Neural cell (in vitro differentiated cells): ENCODE data around the gene LIPC. TPM values are rescaled to one million over a fixed set of nuclear protein-coding genes. Genes with fewer than 3 reads are reported as not detected.

ENCODE experiments used
- H2AFZ ChIP-seq: fragments of 200-600, 300-800 bp; sonication (generic), shearing (Covaris generic); 2 replicates; pipeline ENCODE4 v1.6.0; 2014; ENCODE audit warnings: low read depth, mild to moderate bottlenecking, antibody characterized with exemption, low read length, moderate library complexity
- H3F3A ChIP-seq: fragments of 200-600 bp; shearing (Covaris generic); 2 replicates; pipeline ENCODE4 v1.6.1; 2016; ENCODE audit warnings: mild to moderate bottlenecking, moderate library complexity, mixed read lengths, antibody characterized with exemption, low read length; ENCODE audit not compliant: insufficient read depth, poor library complexity, severe bottlenecking
- H3K27ac ChIP-seq: fragments of 200-600, 300-800 bp; sonication (generic), shearing (Covaris generic); 2 replicates; pipeline ENCODE4 v1.5.1; 2014; ENCODE audit warnings: mild to moderate bottlenecking, low read length, moderate library complexity
- H3K27me3 ChIP-seq: fragments of 300-800, 200-600 bp; sonication (generic), shearing (Covaris generic); 2 replicates; pipeline ENCODE4 v1.6.0; 2014; ENCODE audit warnings: mild to moderate bottlenecking, low read depth, low read length, moderate library complexity; ENCODE audit not compliant: insufficient read depth
- H3K36me3 ChIP-seq: fragments of 300-800, 200-600 bp; sonication (generic), shearing (Covaris generic); 2 replicates; pipeline ENCODE4 v1.5.1; 2014; ENCODE audit warnings: mild to moderate bottlenecking, antibody characterized with exemption, low read length, moderate library complexity; ENCODE audit not compliant: insufficient read depth
- H3K4me2 ChIP-seq: fragments of 300-800, 200-600 bp; sonication (generic), shearing (Covaris generic); 2 replicates; pipeline ENCODE4 v1.6.0; 2014; ENCODE audit warnings: mild to moderate bottlenecking, low read length
- H3K4me3 ChIP-seq: fragments of 300-800, 200-600 bp; sonication (generic), shearing (Covaris generic); 2 replicates; pipeline ENCODE4 v1.5.1; 2014; ENCODE audit warnings: mild to moderate bottlenecking, low read length, moderate library complexity
- H3K79me2 ChIP-seq: fragments of 200-600 bp; shearing (Covaris generic); replicated peaks from 2 replicates; pipeline ENCODE4 v1.6.0; 2014; ENCODE audit warnings: mild to moderate bottlenecking, low read length, moderate library complexity; ENCODE audit not compliant: insufficient read depth
- H3K9ac ChIP-seq: fragments of 300-800, 200-600 bp; sonication (generic), shearing (Covaris generic); 2 replicates; pipeline ENCODE4 v1.6.1; 2016; ENCODE audit warnings: mild to moderate bottlenecking, low read length, mixed read lengths
- H3K9me2 ChIP-seq: fragments of 200-600 bp; shearing (Covaris generic); 2 replicates; pipeline ENCODE4 v1.6.1; 2016; ENCODE audit warnings: mild to moderate bottlenecking, low read length, mixed read lengths; ENCODE audit not compliant: insufficient read depth
- H3K9me3 ChIP-seq: fragments of 200-600, 300-800 bp; sonication (generic), shearing (Covaris generic); 2 replicates; pipeline ENCODE4 v1.6.1; 2016; ENCODE audit warnings: mild to moderate bottlenecking, mixed run types, low read length, moderate library complexity, mixed read lengths
- H4K20me1 ChIP-seq: fragments of 200-600 bp; shearing (Covaris generic); 2 replicates; pipeline ENCODE4 v1.6.1; 2016; ENCODE audit warnings: mild to moderate bottlenecking, mixed run types; ENCODE audit not compliant: insufficient read depth
- CTCF ChIP-seq: fragments of 450-650 bp; IDR thresholded peaks from 2 replicates; pipeline ENCODE4 v1.5.1; 2014; ENCODE audit warnings: antibody characterized with exemption, mild to moderate bottlenecking, moderate library complexity; ENCODE audit not compliant: poor library complexity, severe bottlenecking
- EP300 ChIP-seq: fragments of 450-650 bp; conservative IDR thresholded peaks from 2 replicates; pipeline ENCODE4 v1.6.1; 2014; ENCODE audit warnings: antibody characterized with exemption, mild to moderate bottlenecking, moderate library complexity; ENCODE audit not compliant: poor library complexity, severe bottlenecking
- EZH2 ChIP-seq: fragments of 200-600, 300-800 bp; shearing (Covaris generic), sonication (generic); IDR thresholded peaks from 2 replicates; pipeline ENCODE4 v1.6.1; 2014; ENCODE audit warnings: antibody characterized with exemption, low read length, borderline replicate concordance, mild to moderate bottlenecking; ENCODE audit not compliant: insufficient read depth, poor library complexity, severe bottlenecking
- MXI1 ChIP-seq: fragments of 450-650 bp; conservative IDR thresholded peaks from 2 replicates; pipeline ENCODE4 v1.6.1; 2014; ENCODE audit warnings: antibody characterized with exemption, mild to moderate bottlenecking; ENCODE audit not compliant: poor library complexity, severe bottlenecking
- POLR2AphosphoS5 ChIP-seq: IDR thresholded peaks from 2 replicates; pipeline ENCODE4 v1.6.1; 2012
- RAD21 ChIP-seq: fragments of 450-650 bp; conservative IDR thresholded peaks from 2 replicates; pipeline ENCODE4 v1.6.1; 2014; ENCODE audit warnings: antibody characterized with exemption, mild to moderate bottlenecking, moderate library complexity
- REST ChIP-seq: IDR thresholded peaks from 2 replicates; pipeline ENCODE4 v1.6.1; 2012; ENCODE audit warnings: borderline replicate concordance
- SMC3 ChIP-seq: fragments of 450-650 bp; conservative IDR thresholded peaks from 2 replicates; pipeline ENCODE4 v1.6.1; 2014; ENCODE audit warnings: antibody characterized with exemption, mild to moderate bottlenecking, moderate library complexity; ENCODE audit not compliant: poor library complexity
- TAF1 ChIP-seq: IDR thresholded peaks from 2 replicates; pipeline ENCODE4 v1.6.1; 2012; ENCODE audit warnings: low read depth
- polyA plus RNA-seq: library from polyadenylated mRNA; depleted of rRNA; stranded (reverse); fragments of >200 nt; gene quantifications from 2 replicates; pipeline ENCODE4 v1.2.3, GENCODE V29; 2014

Gene LIPC
- polyA plus RNA-seq, 1 donor from 2014 or later: not detected

GRCh38 chr15:58549013-58549784 is 117.4 kb downstream of the LIPC start:
- no peak overlapping the region for H3K4me2 ChIP-seq
- TF ChIP-seq CTCF (no peak), POLR2AphosphoS5 (no peak), TAF1 (no peak), RAD21 (no peak), MXI1 (no peak), EP300 (no peak), SMC3 (no peak), REST (no peak), EZH2 (no peak)
- H3K4me3 ChIP-seq: no peak overlapping the region
- no peaks in the 10 kb centered on the region for H4K20me1 ChIP-seq
- H3K27ac ChIP-seq: no peak overlapping the region
- no peaks in the 10 kb centered on the region for H3K79me2 ChIP-seq
- H3K9me3 ChIP-seq: no peaks in the 10 kb centered on the region
- H3K9me2 ChIP-seq: no peaks in the 10 kb centered on the region
- H3F3A ChIP-seq: no peaks in the 10 kb centered on the region
- H3K27me3 ChIP-seq: no peaks in the 10 kb centered on the region
- H3K9ac ChIP-seq: no peak overlapping the region
- H2AFZ ChIP-seq: no peak overlapping the region
- no peaks in the 10 kb centered on the region for H3K36me3 ChIP-seq

GRCh38 chr15:58549785-58550074 is 117.9 kb downstream of the LIPC start:
- Histone ChIP-seq H3K27me3 (no peaks in the 10 kb centered on the region), H3K27ac (no peak overlapping the region), H3K79me2 (no peaks in the 10 kb centered on the region), H3K9ac (no peak overlapping the region), H3K36me3 (no peaks in the 10 kb centered on the region), H3K9me2 (no peaks in the 10 kb centered on the region), H3K4me2 (no peak overlapping the region), H3K4me3 (no peak overlapping the region), H2AFZ (no peak overlapping the region), H4K20me1 (no peaks in the 10 kb centered on the region), H3F3A (no peaks in the 10 kb centered on the region), H3K9me3 (no peaks in the 10 kb centered on the region)
- no peak for TF ChIP-seq REST
- TF ChIP-seq MXI1: no peak
- no peak for TF ChIP-seq RAD21
- TF ChIP-seq CTCF: no peak
- TF ChIP-seq EP300: no peak
